GM13976 (cell line): ENCODE data around the gene ARHGEF4.

Experiments
- DNase-seq: peaks from one replicate; pipeline ENCODE4 v3.0.0; 2012; ENCODE audit warnings: low spot score
- CTCF ChIP-seq: IDR thresholded peaks from 2 replicates; pipeline ENCODE4 v1.5.1; 2012; ENCODE audit warnings: borderline replicate concordance, mild to moderate bottlenecking; ENCODE audit not compliant: insufficient read depth; ENCODE audit errors: extremely low read depth, missing control alignments, control extremely low read depth
- in situ Hi-C: fragments of 300-500 bp; cut with MboI; formaldehyde crosslinking; loops from one replicate; pipeline ENCODE4 v1.12.0; 2022; ENCODE audit warnings: low sequenced_read_pairs, mixed read lengths, inconsistent platforms; ENCODE audit not compliant: unreplicated experiment

Gene ARHGEF4

GRCh38 chr2:130826821-130827501, 9.8 kb upstream of the ARHGEF4 start:
- in situ Hi-C loops: no loop called here
- TF ChIP-seq CTCF: no peak
- DNase-seq: no peak

- no peak for DNase-seq
- TF ChIP-seq CTCF: no peak
- in situ Hi-C loops: no loop called here
These were observed 9.0 kb upstream of the ARHGEF4 start for GRCh38 chr2:130827502-130828251.

- in situ Hi-C loops: no loop called here
- TF ChIP-seq CTCF: no peak
- no peak for DNase-seq
These were observed 8.3 kb upstream of the ARHGEF4 start for GRCh38 chr2:130828461-130828860.

GRCh38 chr2:130829015-130829414, 7.7 kb upstream of the ARHGEF4 start:
- TF ChIP-seq CTCF: no peak
- DNase-seq: no peak
- in situ Hi-C loops: no loop called here

- DNase-seq: no peak
- TF ChIP-seq CTCF: no peak
- in situ Hi-C loops: no loop called here
These were observed 6.2 kb upstream of the ARHGEF4 start for GRCh38 chr2:130830538-130830937.

GRCh38 chr2:130831356-130831755, 5.4 kb upstream of the ARHGEF4 start:
- no peak for DNase-seq
- in situ Hi-C loops: no loop called here
- no peak for TF ChIP-seq CTCF
